Measurements from ENCODE around the gene SLC16A8.
"Not testable (repeated sequence)": the region's sequence is repeated elsewhere in the genome, so short reads cannot be mapped to it uniquely, and the experiment has no call there.

The SLC16A8 gene

DNA sequence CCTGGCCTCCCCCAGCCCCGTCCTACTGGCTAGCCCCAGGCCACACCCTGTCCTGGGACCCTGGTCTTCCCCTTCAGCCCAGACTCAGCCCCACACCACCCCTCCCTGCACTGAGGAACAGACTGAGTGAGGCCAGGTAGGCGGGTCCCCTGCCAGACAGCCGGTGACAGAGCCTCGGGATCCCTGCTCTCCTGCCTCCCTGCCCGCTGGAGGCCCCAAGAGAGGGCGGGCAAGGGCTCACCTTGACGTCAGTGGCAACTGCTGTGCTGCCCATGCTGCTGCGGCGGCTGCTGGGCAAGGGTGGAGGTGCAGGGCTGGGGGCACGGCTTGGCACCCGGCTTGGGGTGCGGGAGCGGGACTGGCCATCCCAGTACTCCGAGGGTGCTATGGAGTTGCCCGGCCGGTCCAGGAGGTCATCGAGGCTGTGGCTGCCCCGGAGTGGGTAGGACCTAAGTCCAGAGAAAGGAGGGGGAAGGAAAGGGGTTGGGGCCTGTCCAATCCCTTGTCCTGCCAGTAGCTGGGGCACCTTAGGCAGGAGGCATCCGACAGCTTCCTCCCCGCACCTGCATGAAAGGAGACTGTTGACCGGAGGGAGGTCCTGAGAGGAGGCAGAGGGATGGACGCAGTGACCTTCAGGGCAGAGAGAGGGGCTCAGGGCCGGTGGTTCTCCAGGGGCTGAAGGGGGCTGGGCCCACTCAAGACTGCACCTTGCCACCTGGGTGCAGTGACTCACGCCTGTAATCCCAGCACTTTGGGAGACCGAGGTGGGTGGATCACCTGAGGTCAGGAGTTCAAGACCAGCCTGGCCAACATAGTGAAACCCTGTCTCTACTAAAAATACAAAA is 2.2 kb upstream of the SLC16A8 start:
- no peak for DNase-seq (ENCODE audit: low read depth, low spot score)

- DNase-seq (ENCODE audit: low read depth, low spot score) = no peak
Measured at GRCh38 chr22:38085501-38085900, 1.5 kb upstream of the SLC16A8 start.

DNA sequence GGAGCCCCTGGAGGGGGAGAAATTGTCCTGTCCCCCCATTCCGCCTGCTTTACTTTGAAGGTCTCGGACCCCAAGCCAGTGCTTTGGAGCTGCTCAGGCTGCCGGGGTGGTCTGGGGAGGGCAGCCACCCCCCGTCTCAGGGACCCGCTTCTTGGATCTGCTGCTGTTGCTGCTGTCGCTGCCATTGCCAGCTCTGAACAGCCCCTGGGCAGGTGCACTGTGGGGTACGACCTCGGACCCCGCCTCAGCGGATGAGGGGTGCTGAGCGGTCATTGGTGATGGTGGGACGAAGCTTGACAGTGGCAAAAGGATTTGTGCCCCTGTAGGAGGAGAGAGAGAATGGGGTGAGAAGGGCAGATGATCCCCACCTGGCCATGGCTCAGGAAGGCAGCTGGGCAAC is 1.1 kb upstream of the SLC16A8 start:
- DNase-seq (ENCODE audit: low read depth, low spot score) = no peak

GRCh38 chr22:38082986-38083710 is 836 bp downstream of the SLC16A8 start:
- DNase-seq (ENCODE audit: low read depth, low spot score) = no peak

- no peak for DNase-seq (ENCODE audit: low read depth, low spot score)
Measured at GRCh38 chr22:38081941-38082828, 1.8 kb downstream of the SLC16A8 start.

GRCh38 chr22:38081636-38081940 is 2.4 kb downstream of the SLC16A8 start:
- no peak for DNase-seq (ENCODE audit: low read depth, low spot score)

- no peak for DNase-seq (ENCODE audit: low read depth, low spot score)
Measured at GRCh38 chr22:38080850-38081635, 2.9 kb downstream of the SLC16A8 start.

- no peak for DNase-seq (ENCODE audit: low read depth, low spot score)
Measured at GRCh38 chr22:38080474-38080849, 3.5 kb downstream of the SLC16A8 start.

DNA sequence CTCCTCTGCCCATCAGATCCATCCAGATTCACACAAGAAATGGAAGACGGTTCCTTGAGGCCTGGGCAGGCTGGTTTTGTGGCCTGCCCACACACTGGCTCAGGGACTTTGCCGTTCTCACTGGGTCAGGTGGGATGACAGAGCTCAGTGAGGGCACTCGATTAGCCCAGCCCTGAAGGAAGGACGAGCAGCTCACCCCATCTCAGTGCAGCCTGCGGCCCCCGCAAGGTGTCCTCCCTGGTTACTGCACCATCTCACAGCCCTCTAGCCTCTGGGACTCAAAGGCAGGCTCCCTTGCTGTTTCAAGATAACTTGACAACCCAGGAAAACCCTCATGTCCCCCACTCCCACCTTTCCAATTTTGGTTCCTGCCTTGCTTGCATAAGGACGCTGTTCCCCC is 4.2 kb downstream of the SLC16A8 start:
- no peak for DNase-seq (ENCODE audit: low read depth, low spot score)

GRCh38 chr22:38079208-38079607 is 4.8 kb downstream of the SLC16A8 start:
- DNase-seq (ENCODE audit: low read depth, low spot score) = not testable (repeated sequence)

- no peak for DNase-seq (ENCODE audit: low read depth, low spot score)
Measured at GRCh38 chr22:38078046-38078840, 5.7 kb downstream of the SLC16A8 start.

GRCh38 chr22:38077595-38077994 is 6.4 kb downstream of the SLC16A8 start:
- no peak for DNase-seq (ENCODE audit: low read depth, low spot score)

DNA sequence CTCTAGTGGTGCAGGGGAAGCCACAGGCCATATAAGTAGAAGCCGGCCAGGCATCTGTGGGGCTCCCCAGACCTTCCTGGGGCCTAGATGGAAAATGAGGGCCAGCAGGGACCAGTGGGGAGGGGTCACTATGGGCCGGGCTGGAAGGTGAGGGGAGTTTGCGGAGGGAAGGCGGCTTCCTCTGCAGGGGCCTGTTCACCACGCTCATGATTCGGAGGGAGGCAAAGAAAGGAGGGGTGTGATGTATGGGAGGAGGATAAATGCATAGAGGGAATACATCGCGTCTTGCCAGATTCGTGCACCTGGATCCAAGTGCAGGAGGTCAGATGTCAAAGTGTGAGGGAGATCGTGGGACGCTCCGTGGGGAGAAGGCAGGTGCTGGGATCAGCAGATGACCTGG is 6.9 kb downstream of the SLC16A8 start:
- DNase-seq (ENCODE audit: low read depth, low spot score) = no peak

DNA sequence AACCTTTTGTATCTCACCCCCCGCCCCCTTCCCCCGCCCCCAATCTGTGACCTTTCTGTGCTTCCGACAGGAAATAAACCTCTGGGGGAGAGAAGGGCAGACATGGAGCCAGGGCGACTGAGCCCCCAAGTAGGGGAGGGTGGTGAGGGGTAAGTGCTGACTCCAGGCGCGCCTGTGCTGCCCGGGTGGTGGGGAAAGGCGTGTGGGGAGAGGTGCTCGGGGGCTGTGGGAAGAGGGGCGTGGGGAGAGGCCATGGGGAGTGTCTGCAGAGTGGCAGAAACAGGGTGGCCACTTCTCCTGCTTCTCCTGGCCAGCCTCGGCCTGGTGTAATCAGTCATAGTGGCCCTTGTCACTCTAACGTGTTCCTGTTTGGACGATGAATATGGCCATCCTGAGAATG is 8.0 kb downstream of the SLC16A8 start:
- no peak for DNase-seq (ENCODE audit: low read depth, low spot score)

- DNase-seq (ENCODE audit: low read depth, low spot score) = no peak
Measured at GRCh38 chr22:38075105-38075825, 8.7 kb downstream of the SLC16A8 start.

- no peak for DNase-seq (ENCODE audit: low read depth, low spot score)
Measured at GRCh38 chr22:38074181-38075104, 9.5 kb downstream of the SLC16A8 start.

DNA sequence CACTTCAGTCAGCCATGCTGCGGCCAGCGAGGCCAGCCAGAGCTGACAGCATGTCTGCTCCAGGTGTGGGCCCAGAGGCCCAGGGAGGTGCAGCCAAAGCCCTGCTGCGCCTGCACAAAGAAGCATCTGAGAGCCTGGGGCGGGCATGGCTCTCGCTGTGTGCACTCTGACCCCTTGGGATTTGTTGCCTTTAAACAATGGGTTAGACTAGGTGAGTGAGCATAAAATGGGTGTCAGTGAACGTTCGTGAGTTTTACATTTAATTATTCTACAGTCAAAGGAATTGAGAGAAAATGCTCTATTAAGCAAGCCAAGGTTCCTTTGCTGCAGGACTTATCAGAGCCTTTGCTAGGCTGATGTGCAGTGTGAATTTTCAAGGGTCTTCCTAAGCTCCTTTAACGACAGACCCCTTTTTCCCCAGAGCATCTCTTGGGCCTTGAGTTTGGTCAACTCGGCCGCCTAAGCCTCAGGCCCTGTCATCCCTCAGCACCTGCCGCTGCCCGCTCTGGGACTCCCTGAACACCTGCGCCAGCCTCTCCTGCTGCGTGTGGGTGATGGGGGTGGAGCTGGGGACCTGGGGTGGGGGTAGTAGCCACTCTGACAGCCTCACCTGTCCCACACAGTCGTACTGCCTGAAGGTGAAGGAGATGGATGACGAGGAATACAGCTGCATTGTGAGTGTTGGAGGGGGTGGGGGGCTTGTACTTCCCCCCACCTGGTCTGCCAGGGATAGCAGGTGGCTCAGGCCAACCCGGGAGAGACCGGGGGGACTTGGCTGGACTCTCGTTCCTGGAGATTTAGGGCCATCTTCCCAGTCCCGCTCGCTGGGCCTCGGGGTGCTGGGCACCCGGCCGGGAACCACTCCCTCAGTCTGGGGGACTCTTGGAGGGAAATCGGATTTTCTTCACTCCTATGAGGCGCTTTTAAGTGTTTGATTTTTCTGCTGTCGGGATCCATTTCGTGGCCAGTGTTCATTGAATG is 10.5 kb downstream of the SLC16A8 start:
- no peak for DNase-seq (ENCODE audit: low read depth, low spot score)
